ENCODE measurements around the gene PRSS22.

PRSS22 gene

GRCh38 chr16:2899564-2900072 is 41.6 kb upstream of the PRSS22 start:
- H3K4me3 ChIP-seq (IDR thresholded peaks at IDR 0.05; ENCODE audit: insufficient read depth, low read depth, low read length) = no peak overlapping the region
- no peaks in the 10 kb centered on the region for H3K79me2 ChIP-seq (ENCODE audit: insufficient read depth, low read depth)
- H3K27me3 ChIP-seq (ENCODE audit: insufficient read depth, low read depth) = no peaks in the 10 kb centered on the region
- no peaks in the 10 kb centered on the region for H3K36me3 ChIP-seq (ENCODE audit: insufficient read depth)
- no peak overlapping the region for H3K9ac ChIP-seq
- no peak overlapping the region for H3K4me2 ChIP-seq
- no peak for TF ChIP-seq CTCF (conservative IDR thresholded peaks at IDR 0.05; ENCODE audit: low read depth, low read length)
- H2AFZ ChIP-seq (ENCODE audit: low read depth) = no peak overlapping the region
- H3K4me1 ChIP-seq (ENCODE audit: low read depth, poor library complexity, severe bottlenecking) = peaks cover 6% of the 10 kb centered on the region
- H4K20me1 ChIP-seq (ENCODE audit: insufficient read depth) = no peaks in the 10 kb centered on the region
- H3K27ac ChIP-seq = no peak overlapping the region

- Histone ChIP-seq H3K9ac (no peak overlapping the region), H3K27ac (no peak overlapping the region), H3K36me3 (ENCODE audit: insufficient read depth) (no peaks in the 10 kb centered on the region), H3K79me2 (ENCODE audit: insufficient read depth, low read depth) (no peaks in the 10 kb centered on the region), H4K20me1 (ENCODE audit: insufficient read depth) (no peaks in the 10 kb centered on the region), H2AFZ (ENCODE audit: low read depth) (no peak overlapping the region), H3K4me2 (no peak overlapping the region), H3K4me1 (ENCODE audit: low read depth, poor library complexity, severe bottlenecking) (peaks cover 5% of the 10 kb centered on the region), H3K4me3 (IDR thresholded peaks at IDR 0.05; ENCODE audit: insufficient read depth, low read depth, low read length) (no peak overlapping the region), H3K27me3 (ENCODE audit: insufficient read depth, low read depth) (no peaks in the 10 kb centered on the region)
- no peak for TF ChIP-seq CTCF (conservative IDR thresholded peaks at IDR 0.05; ENCODE audit: low read depth, low read length)
Measured at GRCh38 chr16:2898831-2899563, 41.0 kb upstream of the PRSS22 start.

GRCh38 chr16:2897110-2897509 is 39.1 kb upstream of the PRSS22 start:
- H3K9ac ChIP-seq = no peak overlapping the region
- H3K36me3 ChIP-seq (ENCODE audit: insufficient read depth) = no peaks in the 10 kb centered on the region
- no peaks in the 10 kb centered on the region for H3K27me3 ChIP-seq (ENCODE audit: insufficient read depth, low read depth)
- H3K4me1 ChIP-seq (ENCODE audit: low read depth, poor library complexity, severe bottlenecking) = no peaks in the 10 kb centered on the region
- no peaks in the 10 kb centered on the region for H3K79me2 ChIP-seq (ENCODE audit: insufficient read depth, low read depth)
- no peak overlapping the region for H2AFZ ChIP-seq (ENCODE audit: low read depth)
- no peak for TF ChIP-seq CTCF (conservative IDR thresholded peaks at IDR 0.05; ENCODE audit: low read depth, low read length)
- H3K27ac ChIP-seq = no peak overlapping the region
- no peaks in the 10 kb centered on the region for H4K20me1 ChIP-seq (ENCODE audit: insufficient read depth)
- H3K4me3 ChIP-seq (IDR thresholded peaks at IDR 0.05; ENCODE audit: insufficient read depth, low read depth, low read length) = no peak overlapping the region
- H3K4me2 ChIP-seq = no peak overlapping the region

GRCh38 chr16:2896480-2897010 is 38.6 kb upstream of the PRSS22 start:
- H2AFZ ChIP-seq (ENCODE audit: low read depth) = no peak overlapping the region
- H4K20me1 ChIP-seq (ENCODE audit: insufficient read depth) = no peaks in the 10 kb centered on the region
- no peaks in the 10 kb centered on the region for H3K36me3 ChIP-seq (ENCODE audit: insufficient read depth)
- H3K9ac ChIP-seq = no peak overlapping the region
- no peak overlapping the region for H3K27ac ChIP-seq
- H3K27me3 ChIP-seq (ENCODE audit: insufficient read depth, low read depth) = no peaks in the 10 kb centered on the region
- H3K79me2 ChIP-seq (ENCODE audit: insufficient read depth, low read depth) = no peaks in the 10 kb centered on the region
- no peaks in the 10 kb centered on the region for H3K4me1 ChIP-seq (ENCODE audit: low read depth, poor library complexity, severe bottlenecking)
- no peak overlapping the region for H3K4me3 ChIP-seq (IDR thresholded peaks at IDR 0.05; ENCODE audit: insufficient read depth, low read depth, low read length)
- no peak overlapping the region for H3K4me2 ChIP-seq
- TF ChIP-seq CTCF (conservative IDR thresholded peaks at IDR 0.05; ENCODE audit: low read depth, low read length) = no peak
